NCI-H2196 (cell line): ENCODE measurements around the gene SMARCAL1.

Experiments
- DNase-seq: peaks from one replicate; lab custom pipeline; 2025; ENCODE audit not compliant: unreplicated experiment; lab: John Stamatoyannopoulos, UW

The SMARCAL1 gene

GRCh38 chr2:216526939-216527338, 114.7 kb downstream of the SMARCAL1 start:
- no peak for DNase-seq

GRCh38 chr2:216527600-216527999, 115.3 kb downstream of the SMARCAL1 start:
- no peak for DNase-seq

- DNase-seq = no peak
These were observed 120.3 kb downstream of the SMARCAL1 start for GRCh38 chr2:216532562-216532961.
